Hepatocyte (in vitro differentiated cells): ENCODE results near the gene DUSP11. TPM values are rescaled to one million over a fixed set of nuclear protein-coding genes. Genes with fewer than 3 reads are reported as not detected.
"Not testable (repeated sequence)": the region's sequence is repeated elsewhere in the genome, so short reads cannot be mapped to it uniquely, and the experiment has no call there.

Experiments
- DNase-seq: peaks from one replicate; pipeline ENCODE4 v3.0.0-alpha.2; 2016; ENCODE audit warnings: low spot score
- H2AFZ ChIP-seq: fragments of 200-600 bp; sonication (generic); 2 replicates; pipeline ENCODE4 v1.6.0; 2016; ENCODE audit warnings: antibody characterized with exemption, mild to moderate bottlenecking
- H3K27ac ChIP-seq: fragments of 200-600 bp; sonication (generic); 2 replicates; pipeline ENCODE4 v1.5.1; 2016; ENCODE audit warnings: mild to moderate bottlenecking
- H3K27me3 ChIP-seq: fragments of 200-600 bp; sonication (generic); 2 replicates; pipeline ENCODE4 v1.6.1; 2016
- H3K36me3 ChIP-seq: fragments of 200-600 bp; sonication (generic); replicated peaks from 2 replicates; pipeline ENCODE4 v1.5.1; 2016; ENCODE audit warnings: low read depth; ENCODE audit not compliant: insufficient read depth
- H3K4me1 ChIP-seq: fragments of 200-600 bp; sonication (generic); 2 replicates; pipeline ENCODE4 v1.5.1; 2016; ENCODE audit warnings: mild to moderate bottlenecking, moderate library complexity; ENCODE audit not compliant: insufficient read depth
- H3K4me2 ChIP-seq: fragments of 200-600 bp; sonication (generic); 2 replicates; pipeline ENCODE4 v1.6.0; 2016
- H3K4me3 ChIP-seq: fragments of 200-600 bp; sonication (generic); 2 replicates; pipeline ENCODE4 v1.5.1; 2016; ENCODE audit warnings: mild to moderate bottlenecking
- H3K79me2 ChIP-seq: fragments of 200-600 bp; sonication (generic); 2 replicates; pipeline ENCODE4 v1.6.0; 2017; ENCODE audit warnings: mild to moderate bottlenecking
- H3K9me2 ChIP-seq: fragments of 200-600 bp; sonication (generic); replicated peaks from 2 replicates; pipeline ENCODE4 v1.6.0; 2017; ENCODE audit warnings: mild to moderate bottlenecking; ENCODE audit not compliant: insufficient read depth
- H3K9me3 ChIP-seq: fragments of 200-600 bp; sonication (generic); 2 replicates; pipeline ENCODE4 v1.5.1; 2016; ENCODE audit warnings: low read depth, mild to moderate bottlenecking
- H4K20me1 ChIP-seq: fragments of 200-600 bp; sonication (generic); 2 replicates; pipeline ENCODE4 v1.6.0; 2016; ENCODE audit warnings: mild to moderate bottlenecking; ENCODE audit not compliant: insufficient read depth, poor library complexity, severe bottlenecking
- CTCF ChIP-seq: fragments of 200-600 bp; sonication (generic); IDR thresholded peaks from 2 replicates; pipeline ENCODE4 v1.5.1; 2016; ENCODE audit warnings: antibody characterized with exemption, mild to moderate bottlenecking; ENCODE audit not compliant: poor library complexity
- EZH2 ChIP-seq: fragments of 200-600 bp; sonication (generic); IDR thresholded peaks from 2 replicates; pipeline ENCODE4 v1.6.1; 2016; ENCODE audit warnings: antibody characterized with exemption, mild to moderate bottlenecking, borderline replicate concordance
- EZH2phosphoT487 ChIP-seq: fragments of 200-600 bp; sonication (generic); IDR thresholded peaks from one replicate; pipeline ENCODE4 v1.6.1; 2018; ENCODE audit warnings: antibody characterized with exemption, mild to moderate bottlenecking, low read depth, moderate library complexity; ENCODE audit not compliant: unreplicated experiment, severe bottlenecking
- WGBS: methylation state at CpG from one replicate; pipeline ENCODE4 v1.1.6; 2016; ENCODE audit warnings: low lambda C conversion rate; ENCODE audit errors: missing lambda C conversion rate; 5-methylcytosine and 5-hydroxymethylcytosine counted together
- polyA plus RNA-seq: library from polyadenylated mRNA; unstranded; fragments of >200 nt; fragmentation: Nextera tagmentation; extraction: Ambion mirVana; gene quantifications from 2 replicates; pipeline ENCODE4 v1.2.1, GENCODE V29; 2016
- total RNA-seq: library from RNA; depleted of rRNA; stranded (reverse); fragments of >200 nt; gene quantifications from 2 replicates; pipeline ENCODE4 v1.2.3, GENCODE V29; 2014

Gene DUSP11
- total and polyA plus RNA-seq, 2 experiments from 2014 or later: 32.9 to 38.2 TPM

- 86% methylated on average over 11 of the region's 11 CpGs for WGBS
- H3K36me3 ChIP-seq: no peaks in the 10 kb centered on the region
- H3K27me3 ChIP-seq: no peaks in the 10 kb centered on the region
- TF ChIP-seq EZH2: no peak
- TF ChIP-seq CTCF: no peak
- TF ChIP-seq EZH2phosphoT487: no peak
- H3K9me2 ChIP-seq: no peaks in the 10 kb centered on the region
- no peaks in the 10 kb centered on the region for H3K4me1 ChIP-seq
- no peak for DNase-seq
- no peaks in the 10 kb centered on the region for H4K20me1 ChIP-seq
- H2AFZ ChIP-seq: no peak overlapping the region
- H3K79me2 ChIP-seq: no peaks in the 10 kb centered on the region
- H3K27ac ChIP-seq: no peak overlapping the region
- H3K4me3 ChIP-seq: no peak overlapping the region
- no peaks in the 10 kb centered on the region for H3K9me3 ChIP-seq
- H3K4me2 ChIP-seq: no peak overlapping the region
Measured at GRCh38 chr2:73718851-73719621, 60.9 kb downstream of the DUSP11 start.

DNA sequence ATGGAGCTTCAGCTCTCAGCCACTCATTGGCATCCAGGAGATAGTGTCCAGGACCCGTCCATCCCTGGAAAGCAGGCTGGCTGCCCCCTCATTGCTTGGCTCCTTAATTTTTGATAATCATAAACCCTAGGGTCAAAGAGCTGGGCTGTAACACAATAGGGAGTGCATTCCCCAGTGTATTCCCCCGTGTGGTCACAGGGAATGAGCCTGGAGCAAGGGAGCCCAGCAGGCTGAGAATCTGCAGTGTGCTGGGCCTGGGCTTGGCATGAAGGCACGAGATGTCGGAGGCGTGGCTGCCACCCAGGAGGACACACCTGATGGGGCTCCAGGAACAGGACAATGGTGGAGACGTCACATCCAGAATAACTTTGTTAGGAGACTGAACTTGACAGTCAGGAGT, 61.5 kb downstream of the DUSP11 start:
- Histone ChIP-seq H4K20me1 (no peaks in the 10 kb centered on the region), H3K36me3 (no peaks in the 10 kb centered on the region), H3K27ac (no peak overlapping the region), H3K79me2 (no peaks in the 10 kb centered on the region), H3K4me1 (no peaks in the 10 kb centered on the region), H3K4me2 (no peak overlapping the region), H2AFZ (no peak overlapping the region), H3K4me3 (no peak overlapping the region), H3K27me3 (no peaks in the 10 kb centered on the region), H3K9me3 (no peaks in the 10 kb centered on the region), H3K9me2 (no peaks in the 10 kb centered on the region)
- no peak for DNase-seq
- TF ChIP-seq EZH2: no peak
- 85% methylated on average over 6 of the region's 6 CpGs for WGBS

DNA sequence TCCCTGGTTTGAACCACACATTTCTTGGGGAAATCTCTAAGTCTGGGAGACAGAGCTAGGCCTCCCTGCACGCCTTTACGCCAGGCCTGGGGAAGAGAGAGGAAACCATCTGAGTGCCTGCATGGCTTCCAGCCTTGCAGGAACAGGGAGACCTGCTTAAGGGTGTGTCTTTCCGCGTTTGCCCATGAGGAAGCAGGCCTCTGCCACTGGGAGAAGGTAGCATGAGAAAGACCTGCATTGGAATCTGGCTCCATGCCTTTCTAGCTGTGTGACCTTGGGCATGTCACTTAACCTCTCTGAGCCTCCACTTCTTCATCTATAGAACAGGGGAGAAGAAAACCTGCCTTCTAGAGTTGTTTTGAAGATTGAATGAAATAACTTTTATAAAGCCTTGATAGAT, 62.2 kb downstream of the DUSP11 start:
- not testable (repeated sequence) for H3K4me2 ChIP-seq, H3K4me3 ChIP-seq, DNase-seq, H3K4me1 ChIP-seq, H3K9me3 ChIP-seq, H3K27me3 ChIP-seq, H3K9me2 ChIP-seq, H3K79me2 ChIP-seq, H4K20me1 ChIP-seq, H3K36me3 ChIP-seq, H3K27ac ChIP-seq, H2AFZ ChIP-seq
- WGBS: 88% methylated on average over 4 of the region's 4 CpGs

DNA sequence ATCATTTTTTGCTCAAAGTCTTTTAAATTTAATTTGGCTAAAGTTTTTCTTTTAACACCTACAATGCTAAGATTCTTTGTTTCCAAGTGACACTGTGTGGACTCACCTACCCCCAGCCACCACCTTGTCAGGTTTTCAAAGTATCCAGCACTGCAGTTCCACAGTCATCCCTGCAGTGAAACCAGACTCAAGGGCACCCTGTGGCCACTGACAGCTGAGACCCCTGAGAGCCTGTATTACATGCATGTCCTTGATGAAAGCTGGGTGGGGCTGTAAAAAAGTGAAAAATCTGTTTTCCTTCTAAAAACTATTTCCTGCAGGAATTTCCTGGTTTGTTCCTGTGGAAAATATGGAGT, 62.7 kb downstream of the DUSP11 start:
- no peaks in the 10 kb centered on the region for H3K9me3 ChIP-seq
- no peaks in the 10 kb centered on the region for H3K36me3 ChIP-seq
- TF ChIP-seq EZH2 (no peak), CTCF (no peak)
- H2AFZ ChIP-seq: no peak overlapping the region
- no peaks in the 10 kb centered on the region for H3K79me2 ChIP-seq
- H3K27me3 ChIP-seq: no peaks in the 10 kb centered on the region
- H3K27ac ChIP-seq: no peak overlapping the region
- H3K9me2 ChIP-seq: no peaks in the 10 kb centered on the region
- no peak overlapping the region for H3K4me3 ChIP-seq
- no peak overlapping the region for H3K4me2 ChIP-seq
- H3K4me1 ChIP-seq: no peaks in the 10 kb centered on the region
- H4K20me1 ChIP-seq: no peaks in the 10 kb centered on the region
- DNase-seq: no peak
